ENCODE data around the gene MOV10L1. TPM values are rescaled to one million over a fixed set of nuclear protein-coding genes. Genes with fewer than 3 reads are reported as not detected.
"Not testable (repeated sequence)": the region's sequence is repeated elsewhere in the genome, so short reads cannot be mapped to it uniquely, and the experiment has no call there.

MOV10L1 gene
- total RNA-seq, 1 donor from 2014 or later = 0.56 TPM

DNA sequence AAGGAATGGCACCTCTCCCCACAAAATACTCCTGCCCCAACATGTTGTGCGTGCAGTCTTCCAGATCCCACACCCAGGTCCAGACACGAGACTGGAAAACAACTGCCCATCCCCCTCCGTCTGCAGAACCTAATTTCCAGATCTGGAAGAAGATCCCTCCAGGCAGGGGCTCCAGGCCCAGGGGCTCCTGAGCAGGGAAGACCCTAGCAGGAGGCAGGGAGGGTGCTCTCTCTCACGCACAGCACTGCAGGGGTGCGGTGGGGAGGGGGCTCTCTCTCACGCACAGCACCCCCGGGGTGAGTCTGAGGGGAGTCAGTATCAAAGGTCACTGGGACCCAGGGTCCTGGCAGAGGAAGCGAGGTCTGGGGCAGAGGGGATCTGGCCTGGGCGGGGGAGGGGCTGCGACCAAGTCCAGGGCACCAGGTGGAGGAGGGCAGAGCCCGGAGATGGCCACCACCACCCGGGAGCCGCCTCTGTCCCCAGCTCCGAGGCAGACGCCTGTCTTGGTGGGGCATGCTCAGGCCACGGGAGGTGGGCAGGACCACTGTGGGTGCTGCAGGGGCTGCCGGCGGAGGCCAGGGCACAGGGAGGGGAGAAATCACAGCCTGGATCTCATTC, 6.2 kb upstream of the MOV10L1 start:
- intact Hi-C loops (cut with DNase I) = no loop called here
- Histone ChIP-seq H3K4me3 (no peak overlapping the region), H3K4me1 (no peaks in the 10 kb centered on the region), H3K9me3 (no peaks in the 10 kb centered on the region), H3K27me3 (ENCODE audit: low read depth) (peaks cover 27% of the 10 kb centered on the region), H3K27ac (no peak overlapping the region), H3K36me3 (no peaks in the 10 kb centered on the region)
- DNase-seq = no peak
- ATAC-seq = no peak
- TF ChIP-seq, protein P1, sequence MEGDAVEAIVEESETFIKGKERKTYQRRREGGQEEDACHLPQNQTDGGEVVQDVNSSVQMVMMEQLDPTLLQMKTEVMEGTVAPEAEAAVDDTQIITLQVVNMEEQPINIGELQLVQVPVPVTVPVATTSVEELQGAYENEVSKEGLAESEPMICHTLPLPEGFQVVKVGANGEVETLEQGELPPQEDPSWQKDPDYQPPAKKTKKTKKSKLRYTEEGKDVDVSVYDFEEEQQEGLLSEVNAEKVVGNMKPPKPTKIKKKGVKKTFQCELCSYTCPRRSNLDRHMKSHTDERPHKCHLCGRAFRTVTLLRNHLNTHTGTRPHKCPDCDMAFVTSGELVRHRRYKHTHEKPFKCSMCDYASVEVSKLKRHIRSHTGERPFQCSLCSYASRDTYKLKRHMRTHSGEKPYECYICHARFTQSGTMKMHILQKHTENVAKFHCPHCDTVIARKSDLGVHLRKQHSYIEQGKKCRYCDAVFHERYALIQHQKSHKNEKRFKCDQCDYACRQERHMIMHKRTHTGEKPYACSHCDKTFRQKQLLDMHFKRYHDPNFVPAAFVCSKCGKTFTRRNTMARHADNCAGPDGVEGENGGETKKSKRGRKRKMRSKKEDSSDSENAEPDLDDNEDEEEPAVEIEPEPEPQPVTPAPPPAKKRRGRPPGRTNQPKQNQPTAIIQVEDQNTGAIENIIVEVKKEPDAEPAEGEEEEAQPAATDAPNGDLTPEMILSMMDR (IDR thresholded peaks at IDR 0.05) = no peak

DNA sequence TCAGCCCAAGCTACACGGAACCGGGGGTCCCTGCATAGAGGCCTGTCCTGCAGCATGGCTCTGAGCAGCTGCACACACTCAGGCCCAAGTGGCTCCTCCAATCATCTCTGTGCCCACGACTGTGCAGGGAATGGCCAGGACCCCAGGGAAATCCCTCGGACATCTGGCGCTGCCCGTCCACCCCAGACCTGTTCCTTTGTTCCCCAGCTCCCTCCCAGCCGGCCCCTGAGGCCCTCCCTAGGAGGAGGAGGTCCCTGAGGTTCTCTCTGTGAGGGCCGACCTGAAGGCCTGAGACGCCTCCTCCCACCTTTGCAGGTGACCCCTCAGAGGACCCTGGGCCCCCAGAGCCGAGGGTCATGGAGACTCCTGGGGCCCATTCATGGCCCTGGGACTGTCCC, 5.7 kb upstream of the MOV10L1 start:
- H3K4me1 ChIP-seq = no peaks in the 10 kb centered on the region
- intact Hi-C loops (cut with DNase I) = no loop called here
- no peaks in the 10 kb centered on the region for H3K36me3 ChIP-seq
- ATAC-seq (no peak), DNase-seq (no peak)
- TF ChIP-seq, protein P1 (IDR thresholded peaks at IDR 0.05) = no peak
- peaks cover 31% of the 10 kb centered on the region for H3K27me3 ChIP-seq (ENCODE audit: low read depth)
- no peaks in the 10 kb centered on the region for H3K9me3 ChIP-seq
- no peak overlapping the region for H3K27ac ChIP-seq
- no peak overlapping the region for H3K4me3 ChIP-seq

DNA sequence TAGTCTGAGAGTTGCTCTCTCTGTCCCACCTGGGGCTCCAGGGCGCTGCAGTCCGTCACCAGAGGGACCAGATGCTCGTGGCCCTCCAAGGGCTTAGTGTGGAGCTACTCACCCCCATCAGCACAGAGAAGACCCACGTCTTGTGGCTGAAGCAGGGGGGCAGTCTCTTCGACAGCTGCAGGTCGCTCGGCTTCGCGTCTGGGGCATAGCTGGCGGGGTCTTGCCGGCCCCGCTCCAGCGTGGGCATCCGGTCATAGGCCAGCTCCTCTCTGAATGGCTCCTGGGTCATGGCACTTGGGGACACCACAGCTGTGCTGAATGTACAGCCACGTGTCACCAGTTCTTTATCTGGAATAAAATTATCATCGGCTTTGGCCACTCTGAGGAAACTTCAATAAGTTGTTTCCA, 5.2 kb upstream of the MOV10L1 start:
- ATAC-seq = no peak
- intact Hi-C loops (cut with DNase I) = no loop called here

DNA sequence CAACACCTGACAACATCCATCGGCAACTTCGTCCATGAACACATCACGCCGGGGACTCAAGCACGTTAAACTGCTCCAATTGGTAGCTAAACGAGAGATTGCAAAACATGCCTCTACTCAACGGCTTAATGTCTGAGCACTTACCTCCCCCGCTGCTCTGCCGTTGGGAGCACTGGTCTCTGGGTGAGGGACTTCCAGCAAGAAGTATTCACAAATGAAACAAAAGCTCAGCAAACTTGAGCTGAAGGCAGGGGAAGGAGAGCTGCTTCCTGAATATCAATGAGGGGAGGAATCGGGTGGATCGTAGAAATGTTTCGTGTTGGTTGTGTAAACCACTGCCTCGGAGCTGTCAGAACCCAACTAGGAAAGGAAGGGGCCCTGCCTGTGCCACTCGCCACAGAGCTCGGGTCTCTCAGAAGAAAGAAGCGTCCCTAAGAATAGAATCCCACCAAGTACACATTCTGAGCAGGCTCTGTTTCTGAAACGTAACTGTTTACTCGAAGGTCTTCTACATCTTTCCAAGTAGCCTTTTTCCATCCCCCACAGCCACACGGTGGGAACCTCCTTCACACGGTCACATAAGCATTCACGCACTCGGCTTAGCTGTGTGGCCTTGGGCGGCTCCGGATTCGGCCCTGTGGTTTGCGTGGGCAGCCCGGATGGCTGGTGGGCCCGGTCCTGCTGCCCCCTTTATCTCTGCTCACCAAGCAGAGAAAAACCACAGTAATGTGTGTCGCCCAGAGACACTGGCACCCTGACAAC, 4.4 kb upstream of the MOV10L1 start, which contains the start of gene MLC1:
Gene MLC1, minus strand, starts transcription at position 216 of the 762 bp plus-strand sequence. CDS start 524 bp downstream, outside the sequence.
- Histone ChIP-seq H3K4me3 (peak within 1 kb of the TSS; percentile 4), H3K4me1 (no peaks in the 10 kb centered on the region), H3K9me3 (no peaks in the 10 kb centered on the region), H3K36me3 (no peaks in the 10 kb centered on the region), H3K27ac (no peak within 1 kb of the TSS), H3K27me3 (ENCODE audit: low read depth) (peaks cover 34% of the 10 kb centered on the region)
- ATAC-seq (peak in 1 of 2 donors; percentile 32), DNase-seq (no peak)
- TF ChIP-seq, protein P1 (IDR thresholded peaks at IDR 0.05) = no peak
- intact Hi-C loops (cut with DNase I) = no loop called here

More for the DNA sequence above, 5.2 kb upstream of the MOV10L1 start:
- Histone ChIP-seq H3K36me3 (no peaks in the 10 kb centered on the region), H3K9me3 (no peaks in the 10 kb centered on the region), H3K27ac (no peak overlapping the region), H3K27me3 (ENCODE audit: low read depth) (peaks cover 33% of the 10 kb centered on the region), H3K4me3 (no peak overlapping the region), H3K4me1 (no peaks in the 10 kb centered on the region)
- TF ChIP-seq, protein P1 (IDR thresholded peaks at IDR 0.05) = no peak
- no peak for DNase-seq

DNA sequence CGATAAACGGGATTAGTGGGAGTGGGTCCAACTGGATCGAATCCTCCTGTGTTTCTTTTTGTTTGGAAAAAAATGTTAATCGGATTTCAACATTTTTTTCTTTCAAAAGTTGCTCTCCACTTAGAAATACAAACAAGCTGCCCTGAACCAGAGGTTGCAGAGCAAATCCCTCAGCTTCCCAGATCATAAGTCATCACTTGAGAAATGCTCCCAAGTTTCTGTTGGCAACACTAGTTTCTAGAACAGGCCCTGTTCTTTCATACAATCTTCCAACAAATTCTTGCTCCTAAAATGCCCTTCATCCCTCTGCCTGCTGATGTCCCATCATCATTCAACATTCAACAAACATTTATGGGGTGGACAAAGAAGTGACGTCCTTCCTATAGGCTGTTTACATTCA, 3.3 kb upstream of the MOV10L1 start:
- Histone ChIP-seq H3K27me3 (ENCODE audit: low read depth) (peaks cover 31% of the 10 kb centered on the region), H3K4me1 (no peaks in the 10 kb centered on the region), H3K4me3 (no peak overlapping the region), H3K27ac (peak overlapping the region; percentile 11), H3K9me3 (no peaks in the 10 kb centered on the region), H3K36me3 (no peaks in the 10 kb centered on the region)
- DNase-seq (no peak), ATAC-seq (no peak)
- intact Hi-C loops (cut with DNase I) = no loop called here
- TF ChIP-seq, protein P1 (IDR thresholded peaks at IDR 0.05) = no peak

DNA sequence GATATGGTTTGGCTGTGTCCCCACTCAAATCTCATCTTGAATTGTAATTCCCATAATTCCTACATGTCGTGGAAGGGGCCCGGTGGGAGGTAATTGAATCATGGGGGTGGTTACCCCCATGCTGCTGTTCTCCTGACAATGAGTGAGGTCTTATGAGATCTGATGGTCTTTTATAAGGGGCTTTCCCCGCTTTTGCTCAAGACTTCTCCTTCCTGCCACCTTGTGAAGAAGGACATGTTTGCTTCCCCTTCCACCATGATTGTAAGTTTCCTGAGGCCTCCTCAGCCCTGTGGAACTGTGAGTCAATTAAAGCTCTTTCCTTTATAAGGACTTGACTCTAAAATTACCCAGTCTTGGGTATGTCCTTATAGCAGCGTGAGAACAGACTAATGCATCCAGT, 2.8 kb upstream of the MOV10L1 start:
- H3K9me3 ChIP-seq; H3K4me1 ChIP-seq; ATAC-seq; intact Hi-C loops (cut with DNase I); H3K4me3 ChIP-seq; H3K36me3 ChIP-seq; DNase-seq: not testable (repeated sequence)
- peaks cover 29% of the 10 kb centered on the region for H3K27me3 ChIP-seq (ENCODE audit: low read depth)
- H3K27ac ChIP-seq = peak overlapping the region; percentile 11

All from lower lobe of right lung (tissue), 2 donors.